K562 (cell line): ENCODE data around the gene GRIK1. TPM values are rescaled to one million over a fixed set of nuclear protein-coding genes. Genes with fewer than 3 reads are reported as not detected.

ENCODE experiments used
- CBX3 ChIP-seq, 2 experiments: IDR thresholded peaks; 1 replicate in 1 of 2; 2 replicates in 1 of 2; pipeline ENCODE4 v1.6.1; 2012; ENCODE audit warnings: inconsistent platforms in 2 of 2, low read length in 2 of 2, borderline replicate concordance in 1 of 2, control low read depth in 1 of 2
- HIVEP1 ChIP-seq: fragments of 250-450 bp; sonication (Bioruptor Pico); IDR thresholded peaks from 2 replicates; pipeline ENCODE4 v1.4.0; 2020; ENCODE audit warnings: mild to moderate bottlenecking
- KDM2B ChIP-seq: fragments of 250-450 bp; sonication (Bioruptor Pico); IDR thresholded peaks from 2 replicates; pipeline ENCODE4 v1.8.0; 2021; ENCODE audit warnings: mild to moderate bottlenecking, moderate library complexity
- NELFE ChIP-seq: IDR thresholded peaks from 2 replicates; pipeline ENCODE4 v1.6.1; 2011; ENCODE audit warnings: mild to moderate bottlenecking; ENCODE audit not compliant: insufficient read depth, insufficient read length
- NFE2 ChIP-seq: IDR thresholded peaks from 2 replicates; pipeline ENCODE4 v1.6.1; 2014; ENCODE audit warnings: antibody characterized with exemption, low read depth
- PCBP2 ChIP-seq: fragments of 200-400 bp; formaldehyde crosslinking; IDR thresholded peaks from 2 replicates; pipeline ENCODE4 v1.6.1; 2018; ENCODE audit warnings: low read length, low read depth, mild to moderate bottlenecking, moderate library complexity; ENCODE audit not compliant: poor library complexity, severe bottlenecking
- POLR2B ChIP-seq: fragments of 450-650 bp; IDR thresholded peaks from 2 replicates; pipeline ENCODE4 v1.6.1; 2018; ENCODE audit warnings: low read depth; ENCODE audit not compliant: partially characterized antibody
- TEAD1 ChIP-seq, 2 experiments: fragments of 450-650 bp in 1 of 2; sonication (generic) in 1 of 2; formaldehyde crosslinking; IDR thresholded peaks; 2 replicates each; pipeline versions ENCODE4 v1.4.0 to v1.8.0; 2020 to 2022; ENCODE audit warnings: mild to moderate bottlenecking in 2 of 2, missing genetic modification reagents in 1 of 2
- TRIM24 ChIP-seq, 2 experiments: fragments of 450-650 bp; IDR thresholded peaks; 2 replicates each; pipeline ENCODE4 v1.6.1; 2016
- ZBTB7A ChIP-seq: IDR thresholded peaks from 2 replicates; pipeline ENCODE4 v1.6.1; 2011; ENCODE audit warnings: low read depth, mild to moderate bottlenecking, low read length, moderate library complexity, borderline replicate concordance; ENCODE audit not compliant: control insufficient read depth
- polyA plus RNA-seq, 8 experiments: library from polyadenylated mRNA; depleted of rRNA in 4 of 8; stranded (reverse) in 5 of 8; unstranded in 3 of 8; fragments of >200 nt; fragmentation: Nextera tagmentation in 2 of 8; fragmentation: Illumina TruSeq in 1 of 8; extraction: Ambion mirVana in 2 of 8; extraction: Trizol in 1 of 8; gene quantifications; 2 replicates each; pipeline versions ENCODE4 v1.2.1 to v1.2.3, GENCODE V29; 2011 to 2014; ENCODE audit warnings: inconsistent platforms in 1 of 8, missing spikeins in 1 of 8
- total RNA-seq, 7 experiments: library from RNA; depleted of rRNA in 6 of 7; stranded (reverse); fragments of >200 nt in 6 of 7; fragmentation: Illumina TruSeq in 2 of 7; extraction: Trizol in 2 of 7; gene quantifications; 2 replicates each; pipeline versions ENCODE4 v1.2.1 to v1.2.3, GENCODE V29; 2011 to 2021; ENCODE audit warnings: low replicate concordance in 1 of 7
- TF ChIP-seq, protein P1 (sequence below): fragments of 450-650 bp; IDR thresholded peaks from 2 replicates; pipeline ENCODE4 v1.6.1; 2017; ENCODE audit warnings: antibody characterized with exemption, mild to moderate bottlenecking
- TF ChIP-seq, protein P2 (sequence below): fragments of 200-800 bp; sonication (Bioruptor generic); IDR thresholded peaks from 2 replicates; pipeline ENCODE4 v1.6.1; 2016; ENCODE audit warnings: missing genetic modification characterization, missing compliant biosample characterization
- TF ChIP-seq, protein P3 (sequence below): fragments of 450-650 bp; formaldehyde crosslinking; IDR thresholded peaks from 2 replicates; pipeline ENCODE4 v1.4.0; 2020; ENCODE audit warnings: mild to moderate bottlenecking, moderate library complexity
- TF ChIP-seq, protein P4 (sequence below): fragments of 250-450 bp; sonication (Bioruptor Pico); IDR thresholded peaks from 2 replicates; pipeline ENCODE4 v1.8.0; 2021; ENCODE audit warnings: moderate library complexity, mild to moderate bottlenecking, inconsistent platforms
- TF ChIP-seq, protein P5 (sequence below): sonication (generic); formaldehyde crosslinking; IDR thresholded peaks from 2 replicates; pipeline ENCODE4 v1.8.1; 2023; ENCODE audit warnings: mild to moderate bottlenecking, missing genetic modification reagents, moderate library complexity

Gene GRIK1
- total and polyA plus RNA-seq, 9 of the 15 experiments (the other 6 are each of a cell fraction or from before 2014, with no cell fraction given) = 0.17 to 2.8 (median 0.53) TPM

DNA sequence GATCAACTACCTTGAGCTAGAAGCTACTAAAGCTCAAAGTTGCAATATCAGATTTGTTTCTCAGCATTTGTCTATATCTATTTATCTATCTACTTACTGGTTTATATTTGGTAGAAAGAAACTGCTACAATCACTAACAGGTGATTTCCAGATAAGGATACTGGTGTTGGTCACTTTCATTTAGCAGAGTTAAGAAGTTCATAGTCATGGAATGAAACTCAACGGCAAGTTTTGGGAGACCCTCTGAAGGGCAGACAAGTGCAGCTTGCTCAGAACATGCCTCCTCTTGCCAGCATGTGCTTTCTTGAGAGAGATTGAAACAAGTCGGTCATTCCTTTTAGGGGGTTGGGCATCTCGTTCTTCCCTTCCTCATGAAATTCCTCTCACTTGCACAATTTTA, 296.5 kb downstream of the GRIK1 start (continued):
- TF ChIP-seq, protein P1, sequence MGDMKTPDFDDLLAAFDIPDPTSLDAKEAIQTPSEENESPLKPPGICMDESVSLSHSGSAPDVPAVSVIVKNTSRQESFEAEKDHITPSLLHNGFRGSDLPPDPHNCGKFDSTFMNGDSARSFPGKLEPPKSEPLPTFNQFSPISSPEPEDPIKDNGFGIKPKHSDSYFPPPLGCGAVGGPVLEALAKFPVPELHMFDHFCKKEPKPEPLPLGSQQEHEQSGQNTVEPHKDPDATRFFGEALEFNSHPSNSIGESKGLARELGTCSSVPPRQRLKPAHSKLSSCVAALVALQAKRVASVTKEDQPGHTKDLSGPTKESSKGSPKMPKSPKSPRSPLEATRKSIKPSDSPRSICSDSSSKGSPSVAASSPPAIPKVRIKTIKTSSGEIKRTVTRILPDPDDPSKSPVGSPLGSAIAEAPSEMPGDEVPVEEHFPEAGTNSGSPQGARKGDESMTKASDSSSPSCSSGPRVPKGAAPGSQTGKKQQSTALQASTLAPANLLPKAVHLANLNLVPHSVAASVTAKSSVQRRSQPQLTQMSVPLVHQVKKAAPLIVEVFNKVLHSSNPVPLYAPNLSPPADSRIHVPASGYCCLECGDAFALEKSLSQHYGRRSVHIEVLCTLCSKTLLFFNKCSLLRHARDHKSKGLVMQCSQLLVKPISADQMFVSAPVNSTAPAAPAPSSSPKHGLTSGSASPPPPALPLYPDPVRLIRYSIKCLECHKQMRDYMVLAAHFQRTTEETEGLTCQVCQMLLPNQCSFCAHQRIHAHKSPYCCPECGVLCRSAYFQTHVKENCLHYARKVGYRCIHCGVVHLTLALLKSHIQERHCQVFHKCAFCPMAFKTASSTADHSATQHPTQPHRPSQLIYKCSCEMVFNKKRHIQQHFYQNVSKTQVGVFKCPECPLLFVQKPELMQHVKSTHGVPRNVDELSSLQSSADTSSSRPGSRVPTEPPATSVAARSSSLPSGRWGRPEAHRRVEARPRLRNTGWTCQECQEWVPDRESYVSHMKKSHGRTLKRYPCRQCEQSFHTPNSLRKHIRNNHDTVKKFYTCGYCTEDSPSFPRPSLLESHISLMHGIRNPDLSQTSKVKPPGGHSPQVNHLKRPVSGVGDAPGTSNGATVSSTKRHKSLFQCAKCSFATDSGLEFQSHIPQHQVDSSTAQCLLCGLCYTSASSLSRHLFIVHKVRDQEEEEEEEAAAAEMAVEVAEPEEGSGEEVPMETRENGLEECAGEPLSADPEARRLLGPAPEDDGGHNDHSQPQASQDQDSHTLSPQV = peak; percentile 86
- TF ChIP-seq CBX3 (IDR thresholded peaks at IDR 0.05; ENCODE audit: borderline replicate concordance in 1 of 2, low read length in 2 of 2) = no peak
- TF ChIP-seq TEAD1 (CRISPR knock-in tag; IDR thresholded peaks at IDR 0.05) = 0 out of 4 replicates have a peak, but pooled peaks of 1 of the 2 experiments have one; percentile 60
- TF ChIP-seq ZBTB7A = no peak
- TF ChIP-seq PCBP2 = no peak
- TF ChIP-seq KDM2B (CRISPR knock-in tag) = no peak
- TF ChIP-seq, protein P2, sequence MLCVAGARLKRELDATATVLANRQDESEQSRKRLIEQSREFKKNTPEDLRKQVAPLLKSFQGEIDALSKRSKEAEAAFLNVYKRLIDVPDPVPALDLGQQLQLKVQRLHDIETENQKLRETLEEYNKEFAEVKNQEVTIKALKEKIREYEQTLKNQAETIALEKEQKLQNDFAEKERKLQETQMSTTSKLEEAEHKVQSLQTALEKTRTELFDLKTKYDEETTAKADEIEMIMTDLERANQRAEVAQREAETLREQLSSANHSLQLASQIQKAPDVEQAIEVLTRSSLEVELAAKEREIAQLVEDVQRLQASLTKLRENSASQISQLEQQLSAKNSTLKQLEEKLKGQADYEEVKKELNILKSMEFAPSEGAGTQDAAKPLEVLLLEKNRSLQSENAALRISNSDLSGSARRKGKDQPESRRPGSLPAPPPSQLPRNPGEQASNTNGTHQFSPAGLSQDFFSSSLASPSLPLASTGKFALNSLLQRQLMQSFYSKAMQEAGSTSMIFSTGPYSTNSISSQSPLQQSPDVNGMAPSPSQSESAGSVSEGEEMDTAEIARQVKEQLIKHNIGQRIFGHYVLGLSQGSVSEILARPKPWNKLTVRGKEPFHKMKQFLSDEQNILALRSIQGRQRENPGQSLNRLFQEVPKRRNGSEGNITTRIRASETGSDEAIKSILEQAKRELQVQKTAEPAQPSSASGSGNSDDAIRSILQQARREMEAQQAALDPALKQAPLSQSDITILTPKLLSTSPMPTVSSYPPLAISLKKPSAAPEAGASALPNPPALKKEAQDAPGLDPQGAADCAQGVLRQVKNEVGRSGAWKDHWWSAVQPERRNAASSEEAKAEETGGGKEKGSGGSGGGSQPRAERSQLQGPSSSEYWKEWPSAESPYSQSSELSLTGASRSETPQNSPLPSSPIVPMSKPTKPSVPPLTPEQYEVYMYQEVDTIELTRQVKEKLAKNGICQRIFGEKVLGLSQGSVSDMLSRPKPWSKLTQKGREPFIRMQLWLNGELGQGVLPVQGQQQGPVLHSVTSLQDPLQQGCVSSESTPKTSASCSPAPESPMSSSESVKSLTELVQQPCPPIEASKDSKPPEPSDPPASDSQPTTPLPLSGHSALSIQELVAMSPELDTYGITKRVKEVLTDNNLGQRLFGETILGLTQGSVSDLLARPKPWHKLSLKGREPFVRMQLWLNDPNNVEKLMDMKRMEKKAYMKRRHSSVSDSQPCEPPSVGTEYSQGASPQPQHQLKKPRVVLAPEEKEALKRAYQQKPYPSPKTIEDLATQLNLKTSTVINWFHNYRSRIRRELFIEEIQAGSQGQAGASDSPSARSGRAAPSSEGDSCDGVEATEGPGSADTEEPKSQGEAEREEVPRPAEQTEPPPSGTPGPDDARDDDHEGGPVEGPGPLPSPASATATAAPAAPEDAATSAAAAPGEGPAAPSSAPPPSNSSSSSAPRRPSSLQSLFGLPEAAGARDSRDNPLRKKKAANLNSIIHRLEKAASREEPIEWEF (CRISPR knock-in tag) = peak; percentile 71; the same call in 1 of the 2 replicates
- no peak for TF ChIP-seq NELFE
- TF ChIP-seq, protein P3, sequence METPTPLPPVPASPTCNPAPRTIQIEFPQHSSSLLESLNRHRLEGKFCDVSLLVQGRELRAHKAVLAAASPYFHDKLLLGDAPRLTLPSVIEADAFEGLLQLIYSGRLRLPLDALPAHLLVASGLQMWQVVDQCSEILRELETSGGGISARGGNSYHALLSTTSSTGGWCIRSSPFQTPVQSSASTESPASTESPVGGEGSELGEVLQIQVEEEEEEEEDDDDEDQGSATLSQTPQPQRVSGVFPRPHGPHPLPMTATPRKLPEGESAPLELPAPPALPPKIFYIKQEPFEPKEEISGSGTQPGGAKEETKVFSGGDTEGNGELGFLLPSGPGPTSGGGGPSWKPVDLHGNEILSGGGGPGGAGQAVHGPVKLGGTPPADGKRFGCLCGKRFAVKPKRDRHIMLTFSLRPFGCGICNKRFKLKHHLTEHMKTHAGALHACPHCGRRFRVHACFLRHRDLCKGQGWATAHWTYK (CRISPR knock-in tag) = peak; percentile 27; the same call in 1 of the 2 replicates
- TF ChIP-seq TRIM24 (IDR thresholded peaks at IDR 0.05) = no peak
- no peak for TF ChIP-seq POLR2B
- TF ChIP-seq, protein P4, sequence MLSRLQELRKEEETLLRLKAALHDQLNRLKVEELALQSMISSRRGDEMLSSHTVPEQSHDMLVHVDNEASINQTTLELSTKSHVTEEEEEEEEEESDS (CRISPR knock-in tag) = no peak
- peak; percentile 22; the same call in 1 of the 2 replicates for TF ChIP-seq HIVEP1 (CRISPR knock-in tag)
- TF ChIP-seq, protein P5, sequence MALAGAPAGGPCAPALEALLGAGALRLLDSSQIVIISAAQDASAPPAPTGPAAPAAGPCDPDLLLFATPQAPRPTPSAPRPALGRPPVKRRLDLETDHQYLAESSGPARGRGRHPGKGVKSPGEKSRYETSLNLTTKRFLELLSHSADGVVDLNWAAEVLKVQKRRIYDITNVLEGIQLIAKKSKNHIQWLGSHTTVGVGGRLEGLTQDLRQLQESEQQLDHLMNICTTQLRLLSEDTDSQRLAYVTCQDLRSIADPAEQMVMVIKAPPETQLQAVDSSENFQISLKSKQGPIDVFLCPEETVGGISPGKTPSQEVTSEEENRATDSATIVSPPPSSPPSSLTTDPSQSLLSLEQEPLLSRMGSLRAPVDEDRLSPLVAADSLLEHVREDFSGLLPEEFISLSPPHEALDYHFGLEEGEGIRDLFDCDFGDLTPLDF (CRISPR knock-in tag) = no peak
- no peak for TF ChIP-seq NFE2
